ENCODE data around the gene GPR78.

Gene GPR78

DNA sequence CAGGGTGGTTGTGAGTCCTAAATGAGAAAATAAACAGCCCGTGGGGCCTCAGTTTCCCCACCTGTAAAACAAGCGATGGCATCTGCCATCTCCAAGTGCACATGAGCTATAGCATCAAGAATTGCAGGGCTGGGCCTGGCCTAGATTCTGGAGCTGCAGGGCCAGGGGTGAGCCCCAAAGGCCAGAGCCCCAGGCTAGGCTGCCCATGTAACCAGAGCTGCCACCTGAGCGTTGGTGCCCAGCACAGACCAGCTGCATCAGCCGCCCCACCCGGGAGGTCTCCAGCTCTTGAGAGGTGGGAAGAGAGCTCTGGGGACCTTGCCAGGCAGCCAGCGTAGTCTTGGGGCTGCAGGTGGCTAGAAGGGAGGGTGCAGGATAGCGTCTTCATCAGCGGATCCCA lies 27.0 kb upstream of the GPR78 start:
- H3K79me1 ChIP-seq (ENCODE audit: low read depth, low read length): no peaks in the 10 kb centered on the region
- H3K4me3 ChIP-seq (ENCODE audit: low read length in 2 of 2): no peak overlapping the region
- H3K23ac ChIP-seq (ENCODE audit: low read depth, low read length, poor library complexity): no peak overlapping the region
- H3K27me3 ChIP-seq (ENCODE audit: control insufficient read depth in 3 of 3, insufficient read depth in 3 of 3, low read depth in 1 of 3, low read length in 3 of 3): peaks cover 0 to 24% (median 0%) of the 10 kb centered on the region in 3 experiments
- no peak for DNase-seq (ENCODE audit: low spot score)
- H2BK15ac ChIP-seq (ENCODE audit: low read length): no peak overlapping the region
- H3K14ac ChIP-seq (ENCODE audit: low read length): no peak overlapping the region
- no peak overlapping the region for H3K27ac ChIP-seq (replicated peaks; ENCODE audit: low read length)
- H3K4me1 ChIP-seq (ENCODE audit: control insufficient read depth in 2 of 2, insufficient read depth in 1 of 2, low read depth in 1 of 2, low read length in 2 of 2): no peaks in the 10 kb centered on the region
- no peaks in the 10 kb centered on the region for H3K9me3 ChIP-seq (replicated peaks in 1 of 2; ENCODE audit: control insufficient read depth in 2 of 2, insufficient read depth in 1 of 2, low read depth in 1 of 2, low read length in 2 of 2)
- WGBS, 2 donors (ENCODE audit: extremely low coverage in 2 of 2, insufficient read length in 2 of 2, insufficient replicate concordance in 1 of 2): no CpG with 5 or more reads among the region's 8 CpGs
- H2AK5ac ChIP-seq (ENCODE audit: low read depth, low read length): no peak overlapping the region
- H2BK120ac ChIP-seq (ENCODE audit: low read depth, low read length): no peak overlapping the region
- no peak overlapping the region for H2BK5ac ChIP-seq (ENCODE audit: low read length)
- H2BK12ac ChIP-seq (ENCODE audit: low read length): no peak overlapping the region
- H3K4ac ChIP-seq (ENCODE audit: low read length): no peak overlapping the region
- H3K18ac ChIP-seq (ENCODE audit: low read length): no peak overlapping the region
- no peak overlapping the region for H2AFZ ChIP-seq (ENCODE audit: low read length)
- H4K91ac ChIP-seq (ENCODE audit: low read depth, low read length, poor library complexity): no peak overlapping the region
- H3K36me3 ChIP-seq (replicated peaks in 1 of 2; ENCODE audit: control insufficient read depth in 2 of 2, insufficient read depth in 2 of 2, low read length in 2 of 2): no peaks in the 10 kb centered on the region
- H4K8ac ChIP-seq (ENCODE audit: low read depth, low read length): no peak overlapping the region
- no peak overlapping the region for H3K9ac ChIP-seq (ENCODE audit: low read depth, low read length, poor library complexity)
- no peak overlapping the region for H3K4me2 ChIP-seq (ENCODE audit: insufficient read depth, low read length, poor library complexity, severe bottlenecking)

DNA sequence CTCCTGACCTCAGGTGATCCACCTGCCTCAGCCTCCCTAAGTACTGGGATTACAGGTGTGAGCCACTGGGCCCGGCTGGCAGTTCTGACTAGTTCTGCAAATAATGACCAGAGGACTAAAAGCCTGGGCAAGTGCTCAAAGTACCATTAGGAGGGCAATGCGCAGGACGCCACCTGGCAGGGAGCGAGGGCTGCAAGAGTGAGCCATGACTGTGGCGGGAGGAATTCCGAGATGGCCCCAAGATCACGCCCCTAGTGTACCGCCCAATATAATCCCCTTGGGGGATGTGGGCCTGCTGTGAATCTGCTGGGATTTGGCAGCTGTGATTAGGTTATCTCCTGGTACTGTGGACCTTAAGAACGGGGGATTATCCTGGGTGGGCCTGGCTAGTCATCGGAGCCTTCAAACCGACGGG lies 26.2 kb upstream of the GPR78 start:
- H3K27ac ChIP-seq (replicated peaks; ENCODE audit: low read length): no peak overlapping the region
- H3K27me3 ChIP-seq (ENCODE audit: control insufficient read depth in 3 of 3, insufficient read depth in 3 of 3, low read depth in 1 of 3, low read length in 3 of 3): peaks cover 0 to 24% (median 0%) of the 10 kb centered on the region in 3 experiments
- H3K79me1 ChIP-seq (ENCODE audit: low read depth, low read length): no peaks in the 10 kb centered on the region
- H2BK15ac ChIP-seq (ENCODE audit: low read length): no peak overlapping the region
- no peaks in the 10 kb centered on the region for H3K9me3 ChIP-seq (replicated peaks in 1 of 2; ENCODE audit: control insufficient read depth in 2 of 2, insufficient read depth in 1 of 2, low read depth in 1 of 2, low read length in 2 of 2)
- no peak overlapping the region for H2BK120ac ChIP-seq (ENCODE audit: low read depth, low read length)
- H3K4me3 ChIP-seq (ENCODE audit: low read length in 2 of 2): no peak overlapping the region
- no peak overlapping the region for H4K8ac ChIP-seq (ENCODE audit: low read depth, low read length)
- H4K91ac ChIP-seq (ENCODE audit: low read depth, low read length, poor library complexity): no peak overlapping the region
- no peaks in the 10 kb centered on the region for H3K4me1 ChIP-seq (ENCODE audit: control insufficient read depth in 2 of 2, insufficient read depth in 1 of 2, low read depth in 1 of 2, low read length in 2 of 2)
- no peak overlapping the region for H3K9ac ChIP-seq (ENCODE audit: low read depth, low read length, poor library complexity)
- WGBS, 2 donors (ENCODE audit: extremely low coverage in 2 of 2, insufficient read length in 2 of 2, insufficient replicate concordance in 1 of 2): no CpG with 5 or more reads among the region's 12 CpGs
- no peak overlapping the region for H3K23ac ChIP-seq (ENCODE audit: low read depth, low read length, poor library complexity)
- H2AFZ ChIP-seq (ENCODE audit: low read length): no peak overlapping the region
- no peak overlapping the region for H3K4ac ChIP-seq (ENCODE audit: low read length)
- H2AK5ac ChIP-seq (ENCODE audit: low read depth, low read length): no peak overlapping the region
- no peak overlapping the region for H3K14ac ChIP-seq (ENCODE audit: low read length)
- no peak for DNase-seq (ENCODE audit: low spot score)
- no peaks in the 10 kb centered on the region for H3K36me3 ChIP-seq (replicated peaks in 1 of 2; ENCODE audit: control insufficient read depth in 2 of 2, insufficient read depth in 2 of 2, low read length in 2 of 2)
- H2BK5ac ChIP-seq (ENCODE audit: low read length): no peak overlapping the region
- H2BK12ac ChIP-seq (ENCODE audit: low read length): no peak overlapping the region
- no peak overlapping the region for H3K18ac ChIP-seq (ENCODE audit: low read length)
- no peak overlapping the region for H3K4me2 ChIP-seq (ENCODE audit: insufficient read depth, low read length, poor library complexity, severe bottlenecking)

DNA sequence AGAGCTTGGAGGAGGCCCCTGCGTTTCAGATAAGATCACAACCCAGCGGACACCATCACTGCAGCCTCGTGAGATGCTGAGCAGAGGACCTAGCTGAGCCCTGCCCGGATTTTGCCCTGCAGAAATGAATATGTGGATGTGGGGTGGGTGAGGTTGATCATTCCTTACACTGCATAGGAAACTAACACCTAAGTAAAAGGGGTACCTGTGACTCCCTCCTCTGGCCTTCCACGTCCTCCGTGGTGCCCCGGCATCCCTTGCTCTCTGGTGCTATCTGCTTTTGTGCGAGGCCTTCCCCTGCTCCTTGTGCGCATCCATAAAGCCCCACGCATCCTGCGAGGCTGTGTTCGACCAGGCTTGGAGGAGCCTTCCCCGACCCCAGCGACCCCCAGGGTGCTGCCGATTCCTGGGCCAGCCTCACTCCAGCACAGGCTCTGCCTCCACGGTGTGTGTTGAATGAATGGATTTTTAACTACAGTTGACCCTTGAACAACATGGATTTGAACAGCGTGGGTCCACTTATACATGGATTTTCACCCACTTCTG lies 25.6 kb upstream of the GPR78 start:
- Histone ChIP-seq H3K18ac (ENCODE audit: low read length) (no peak overlapping the region), H3K4me2 (ENCODE audit: insufficient read depth, low read length, poor library complexity, severe bottlenecking) (no peak overlapping the region)

DNA sequence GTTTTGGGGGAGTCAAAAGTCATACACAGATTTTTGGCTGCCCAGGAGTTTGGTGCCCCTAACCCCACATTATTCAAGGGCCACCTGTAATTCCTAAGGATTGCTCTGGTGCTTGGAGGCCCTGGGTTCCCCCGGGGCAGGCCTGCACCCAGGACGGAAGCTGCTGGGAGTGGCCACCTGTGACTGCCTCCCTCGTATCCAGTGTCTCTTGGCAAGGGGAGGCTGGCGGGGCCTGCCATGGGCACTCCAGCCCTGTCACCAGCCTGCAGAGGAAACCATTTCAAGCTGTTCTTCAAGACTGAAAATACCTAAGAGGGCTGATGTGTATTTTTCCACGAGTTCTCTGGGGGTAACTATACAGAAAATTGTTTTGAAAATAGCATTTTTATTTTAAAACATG lies 24.5 kb upstream of the GPR78 start:
- no peak overlapping the region for H2BK15ac ChIP-seq (ENCODE audit: low read length)
- no CpG with 5 or more reads among the region's 5 CpGs for WGBS, 2 donors (ENCODE audit: extremely low coverage in 2 of 2, insufficient read length in 2 of 2, insufficient replicate concordance in 1 of 2)
- no peak overlapping the region for H3K9ac ChIP-seq (ENCODE audit: low read depth, low read length, poor library complexity)
- no peak overlapping the region for H2BK5ac ChIP-seq (ENCODE audit: low read length)
- no peak overlapping the region for H3K23ac ChIP-seq (ENCODE audit: low read depth, low read length, poor library complexity)
- H3K27me3 ChIP-seq (ENCODE audit: control insufficient read depth in 3 of 3, insufficient read depth in 3 of 3, low read depth in 1 of 3, low read length in 3 of 3): peaks cover 0 to 12% (median 0%) of the 10 kb centered on the region in 3 experiments
- H3K36me3 ChIP-seq (replicated peaks in 1 of 2; ENCODE audit: control insufficient read depth in 2 of 2, insufficient read depth in 2 of 2, low read length in 2 of 2): no peaks in the 10 kb centered on the region
- H3K4me1 ChIP-seq (ENCODE audit: control insufficient read depth in 2 of 2, insufficient read depth in 1 of 2, low read depth in 1 of 2, low read length in 2 of 2): no peaks in the 10 kb centered on the region
- no peak overlapping the region for H4K91ac ChIP-seq (ENCODE audit: low read depth, low read length, poor library complexity)
- H2AK5ac ChIP-seq (ENCODE audit: low read depth, low read length): no peak overlapping the region
- H3K27ac ChIP-seq (replicated peaks; ENCODE audit: low read length): no peak overlapping the region
- no peaks in the 10 kb centered on the region for H3K79me1 ChIP-seq (ENCODE audit: low read depth, low read length)
- no peaks in the 10 kb centered on the region for H3K9me3 ChIP-seq (replicated peaks in 1 of 2; ENCODE audit: control insufficient read depth in 2 of 2, insufficient read depth in 1 of 2, low read depth in 1 of 2, low read length in 2 of 2)
- no peak overlapping the region for H3K18ac ChIP-seq (ENCODE audit: low read length)
- no peak overlapping the region for H3K4me2 ChIP-seq (ENCODE audit: insufficient read depth, low read length, poor library complexity, severe bottlenecking)
- H2BK120ac ChIP-seq (ENCODE audit: low read depth, low read length): no peak overlapping the region
- no peak overlapping the region for H3K4me3 ChIP-seq (ENCODE audit: low read length in 2 of 2)
- H2AFZ ChIP-seq (ENCODE audit: low read length): no peak overlapping the region
- no peak overlapping the region for H4K8ac ChIP-seq (ENCODE audit: low read depth, low read length)
- no peak overlapping the region for H3K4ac ChIP-seq (ENCODE audit: low read length)
- H2BK12ac ChIP-seq (ENCODE audit: low read length): no peak overlapping the region
- DNase-seq (ENCODE audit: low spot score): no peak
- H3K14ac ChIP-seq (ENCODE audit: low read length): no peak overlapping the region

More for the DNA sequence above, 25.6 kb upstream of the GPR78 start:
- WGBS, 2 donors (ENCODE audit: extremely low coverage in 2 of 2, insufficient read length in 2 of 2, insufficient replicate concordance in 1 of 2): no CpG with 5 or more reads among the region's 17 CpGs
- Histone ChIP-seq H3K4ac (ENCODE audit: low read length) (no peak overlapping the region), H3K79me1 (ENCODE audit: low read depth, low read length) (no peaks in the 10 kb centered on the region), H3K23ac (ENCODE audit: low read depth, low read length, poor library complexity) (no peak overlapping the region), H3K4me1 (ENCODE audit: control insufficient read depth in 2 of 2, insufficient read depth in 1 of 2, low read depth in 1 of 2, low read length in 2 of 2) (no peaks in the 10 kb centered on the region), H2BK15ac (ENCODE audit: low read length) (no peak overlapping the region), H3K9ac (ENCODE audit: low read depth, low read length, poor library complexity) (peak overlapping the region; percentile 24), H3K36me3 (replicated peaks in 1 of 2; ENCODE audit: control insufficient read depth in 2 of 2, insufficient read depth in 2 of 2, low read length in 2 of 2) (no peaks in the 10 kb centered on the region), H2AFZ (ENCODE audit: low read length) (no peak overlapping the region), H2BK12ac (ENCODE audit: low read length) (no peak overlapping the region), H4K91ac (ENCODE audit: low read depth, low read length, poor library complexity) (no peak overlapping the region), H3K9me3 (replicated peaks in 1 of 2; ENCODE audit: control insufficient read depth in 2 of 2, insufficient read depth in 1 of 2, low read depth in 1 of 2, low read length in 2 of 2) (no peaks in the 10 kb centered on the region), H2AK5ac (ENCODE audit: low read depth, low read length) (peak overlapping the region; percentile 47), H3K27ac (replicated peaks; ENCODE audit: low read length) (no peak overlapping the region), H2BK120ac (ENCODE audit: low read depth, low read length) (no peak overlapping the region), H4K8ac (ENCODE audit: low read depth, low read length) (no peak overlapping the region), H3K4me3 (ENCODE audit: low read length in 2 of 2) (no peak overlapping the region), H2BK5ac (ENCODE audit: low read length) (no peak overlapping the region), H3K27me3 (ENCODE audit: control insufficient read depth in 3 of 3, insufficient read depth in 3 of 3, low read depth in 1 of 3, low read length in 3 of 3) (peaks cover 0 to 22% (median 0%) of the 10 kb centered on the region in 3 experiments), H3K14ac (ENCODE audit: low read length) (no peak overlapping the region)
- DNase-seq (ENCODE audit: low spot score): no peak
